NB4 (cell line): Measurements from ENCODE around the gene GPLD1.
"Not testable (repeated sequence)": the region's sequence is repeated elsewhere in the genome, so short reads cannot be mapped to it uniquely, and the experiment has no call there.

Source experiments
- DNase-seq: peaks from one replicate; pipeline ENCODE4 v3.0.0; 2010; ENCODE audit warnings: low read depth
- H3K4me3 ChIP-seq: one replicate; pipeline ENCODE4 v1.5.1; 2011; ENCODE audit warnings: mild to moderate bottlenecking, low read depth, low read length, moderate library complexity
- MYC ChIP-seq: IDR thresholded peaks from 2 replicates; pipeline ENCODE4 v1.6.1; 2011; ENCODE audit warnings: low read depth, low read length
- POLR2A ChIP-seq: IDR thresholded peaks from 2 replicates; pipeline ENCODE4 v1.6.1; 2011; ENCODE audit warnings: mild to moderate bottlenecking; ENCODE audit not compliant: insufficient read length; ENCODE audit errors: extremely low read depth
- TF ChIP-seq, protein P1 (sequence below): IDR thresholded peaks from 2 replicates; pipeline ENCODE4 v1.6.1; 2011; ENCODE audit warnings: low read depth, low read length
- TF ChIP-seq, protein P2 (sequence below): IDR thresholded peaks from one replicate; pipeline ENCODE4 v1.5.1; 2012; ENCODE audit warnings: low read depth, low read length

The GPLD1 gene

DNA sequence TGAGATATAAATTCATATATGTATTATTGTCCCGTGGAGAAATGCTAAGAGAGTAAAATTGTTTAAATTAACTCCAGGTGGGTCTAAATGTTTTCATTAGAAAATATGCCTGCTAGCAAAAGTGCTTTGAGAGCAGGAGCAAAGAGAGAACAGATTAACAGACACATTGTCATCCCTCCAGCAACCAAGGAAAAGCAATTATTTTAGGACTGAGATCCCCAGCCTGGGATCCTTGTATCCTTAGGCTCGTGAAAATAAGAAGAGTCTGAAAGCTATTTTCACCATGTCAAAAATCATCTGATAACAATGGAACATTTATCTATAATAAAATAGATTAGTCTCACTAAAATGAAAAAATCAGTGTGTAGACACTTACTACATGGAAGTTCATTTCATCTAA lies 98.2 kb downstream of the GPLD1 start:
- no peak overlapping the region for H3K4me3 ChIP-seq
- TF ChIP-seq, protein P1, sequence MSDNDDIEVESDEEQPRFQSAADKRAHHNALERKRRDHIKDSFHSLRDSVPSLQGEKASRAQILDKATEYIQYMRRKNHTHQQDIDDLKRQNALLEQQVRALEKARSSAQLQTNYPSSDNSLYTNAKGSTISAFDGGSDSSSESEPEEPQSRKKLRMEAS: no peak
- TF ChIP-seq, protein P2, sequence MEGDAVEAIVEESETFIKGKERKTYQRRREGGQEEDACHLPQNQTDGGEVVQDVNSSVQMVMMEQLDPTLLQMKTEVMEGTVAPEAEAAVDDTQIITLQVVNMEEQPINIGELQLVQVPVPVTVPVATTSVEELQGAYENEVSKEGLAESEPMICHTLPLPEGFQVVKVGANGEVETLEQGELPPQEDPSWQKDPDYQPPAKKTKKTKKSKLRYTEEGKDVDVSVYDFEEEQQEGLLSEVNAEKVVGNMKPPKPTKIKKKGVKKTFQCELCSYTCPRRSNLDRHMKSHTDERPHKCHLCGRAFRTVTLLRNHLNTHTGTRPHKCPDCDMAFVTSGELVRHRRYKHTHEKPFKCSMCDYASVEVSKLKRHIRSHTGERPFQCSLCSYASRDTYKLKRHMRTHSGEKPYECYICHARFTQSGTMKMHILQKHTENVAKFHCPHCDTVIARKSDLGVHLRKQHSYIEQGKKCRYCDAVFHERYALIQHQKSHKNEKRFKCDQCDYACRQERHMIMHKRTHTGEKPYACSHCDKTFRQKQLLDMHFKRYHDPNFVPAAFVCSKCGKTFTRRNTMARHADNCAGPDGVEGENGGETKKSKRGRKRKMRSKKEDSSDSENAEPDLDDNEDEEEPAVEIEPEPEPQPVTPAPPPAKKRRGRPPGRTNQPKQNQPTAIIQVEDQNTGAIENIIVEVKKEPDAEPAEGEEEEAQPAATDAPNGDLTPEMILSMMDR: no peak
- TF ChIP-seq MYC: no peak
- TF ChIP-seq POLR2A: no peak
- no peak for DNase-seq

DNA sequence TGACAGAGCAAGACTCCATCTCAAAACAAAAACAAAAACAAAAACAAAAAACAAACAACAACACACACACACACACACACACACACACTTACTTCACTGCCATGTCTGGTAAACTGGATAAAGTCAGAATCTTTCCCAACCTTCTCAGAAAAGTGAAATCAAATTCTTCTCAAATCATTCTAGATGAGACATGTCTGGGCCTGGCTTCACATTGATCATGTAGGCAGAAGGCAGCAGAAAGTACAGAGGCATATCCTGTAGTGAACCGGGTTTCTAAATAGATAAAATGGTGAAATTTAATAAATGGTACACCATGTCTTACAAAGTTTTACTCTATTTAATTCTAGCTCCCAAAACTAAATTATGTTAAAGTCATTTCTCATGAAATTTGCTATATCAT lies 101.6 kb downstream of the GPLD1 start:
- H3K4me3 ChIP-seq: no peak overlapping the region
- TF ChIP-seq, protein P2: no peak
- no peak for TF ChIP-seq POLR2A
- DNase-seq: no peak

DNA sequence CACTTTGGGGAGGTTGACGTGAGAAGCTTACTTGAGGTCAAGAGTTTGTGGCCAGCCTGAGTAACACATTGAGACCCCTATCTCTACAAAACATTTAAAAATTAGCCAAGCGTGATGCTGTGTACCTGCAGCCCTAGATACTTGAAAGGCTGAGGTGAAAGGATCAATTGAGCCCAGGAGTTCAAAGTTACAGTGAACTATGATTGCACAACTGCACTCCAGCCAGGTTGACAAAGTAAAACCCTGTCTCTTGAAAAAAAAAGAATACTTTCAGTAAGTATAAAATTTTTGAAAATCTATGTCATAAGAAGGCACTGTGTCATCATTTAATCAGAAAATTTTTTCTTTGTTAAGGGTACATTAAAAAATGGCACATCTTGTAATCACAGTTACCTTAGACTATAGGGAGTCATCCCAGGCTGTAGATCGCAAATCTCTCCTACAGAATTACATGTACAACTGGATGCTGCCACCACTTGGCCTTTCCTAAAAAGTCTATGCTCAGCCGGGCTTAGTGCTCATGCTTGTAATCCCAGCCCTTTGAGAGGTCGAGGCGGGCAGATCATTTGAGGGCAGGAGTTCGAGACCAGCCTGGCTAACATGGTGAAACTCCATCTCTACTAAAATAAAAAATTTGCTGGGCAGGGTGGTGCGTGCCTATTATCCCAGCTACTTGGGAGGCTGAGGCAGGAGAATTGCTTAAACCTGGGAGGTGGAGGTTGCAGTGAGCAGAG lies 103.7 kb downstream of the GPLD1 start:
- TF ChIP-seq MYC (no peak), POLR2A (no peak)
- TF ChIP-seq, protein P1: no peak
- TF ChIP-seq, protein P2: no peak
- no peak overlapping the region for H3K4me3 ChIP-seq

DNA sequence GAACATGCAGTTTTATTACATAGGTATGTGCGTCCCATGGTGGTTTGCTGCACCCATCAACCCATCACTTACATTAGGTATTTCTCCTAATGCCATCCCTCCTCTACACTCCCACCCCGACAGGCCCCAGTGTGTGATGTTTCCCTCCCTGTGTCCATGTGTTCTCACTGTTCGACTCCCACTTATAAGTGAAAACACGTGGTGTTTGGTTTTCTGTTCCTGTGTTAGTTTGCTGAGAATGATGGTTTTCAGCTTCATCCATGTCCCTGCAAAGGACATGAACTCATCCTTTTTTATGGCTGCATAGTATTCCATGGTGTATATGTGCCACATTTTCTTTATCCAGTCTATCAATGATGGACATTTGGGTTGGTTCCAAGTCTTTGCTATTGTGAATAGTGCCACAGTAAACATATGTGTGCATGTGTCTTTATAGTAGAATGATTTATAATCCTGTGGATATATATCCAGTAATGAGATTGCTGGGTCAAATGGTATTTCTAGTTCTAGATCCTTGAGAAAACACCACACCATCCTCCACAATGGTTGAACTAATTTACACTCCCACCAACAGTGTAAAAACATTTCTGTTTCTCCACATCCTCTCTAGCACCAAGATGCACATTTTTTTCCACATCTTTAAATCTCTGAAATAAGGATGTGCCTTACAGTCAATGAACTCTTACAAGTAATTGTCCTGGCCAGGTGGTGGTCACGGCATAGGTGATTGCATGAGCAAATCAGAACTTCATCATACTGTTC lies 104.8 kb downstream of the GPLD1 start:
- not testable (repeated sequence) for H3K4me3 ChIP-seq, DNase-seq

More for the DNA sequence above, 103.7 kb downstream of the GPLD1 start:
- DNase-seq: no peak

- not testable (repeated sequence) for H3K4me3 ChIP-seq, DNase-seq
Observed at GRCh38 chr6:24382891-24383494, 106.4 kb downstream of the GPLD1 start.

DNA sequence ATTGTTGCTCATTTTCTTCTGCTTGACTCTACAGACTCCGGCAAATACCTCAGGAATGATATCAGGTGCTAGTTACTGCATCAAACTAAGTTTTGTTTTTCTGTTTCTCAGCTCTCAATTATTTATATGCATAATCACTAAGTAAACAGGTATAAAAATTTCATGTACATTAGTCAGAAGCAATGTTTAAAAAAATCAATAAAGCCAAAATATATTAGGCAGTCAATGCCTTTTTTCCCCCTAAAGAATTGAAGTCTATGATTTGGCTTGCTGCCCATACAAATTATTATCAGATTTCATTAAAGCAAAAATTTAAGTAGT lies 107.2 kb downstream of the GPLD1 start:
- no peak for DNase-seq
- H3K4me3 ChIP-seq: no peak overlapping the region

More for the DNA sequence above, 107.2 kb downstream of the GPLD1 start:
- TF ChIP-seq POLR2A (no peak), MYC (no peak)
- TF ChIP-seq, protein P2: no peak
- TF ChIP-seq, protein P1: no peak
